Activated T-cell treated with anti-CD3 and anti-CD28 coated beads for 4 hours (primary cell): ENCODE results near the gene PFKL.
"Not testable (repeated sequence)": the region's sequence is repeated elsewhere in the genome, so short reads cannot be mapped to it uniquely, and the experiment has no call there.

ENCODE experiments used
- DNase-seq: peaks from one replicate; pipeline ENCODE4 v3.0.0-alpha.2; 2020

The PFKL gene

GRCh38 chr21:44279354-44280260 lies 20.2 kb upstream of the PFKL start:
- DNase-seq = no peak

- DNase-seq = no peak
Observed at GRCh38 chr21:44281801-44282200, 18.1 kb upstream of the PFKL start.

DNA sequence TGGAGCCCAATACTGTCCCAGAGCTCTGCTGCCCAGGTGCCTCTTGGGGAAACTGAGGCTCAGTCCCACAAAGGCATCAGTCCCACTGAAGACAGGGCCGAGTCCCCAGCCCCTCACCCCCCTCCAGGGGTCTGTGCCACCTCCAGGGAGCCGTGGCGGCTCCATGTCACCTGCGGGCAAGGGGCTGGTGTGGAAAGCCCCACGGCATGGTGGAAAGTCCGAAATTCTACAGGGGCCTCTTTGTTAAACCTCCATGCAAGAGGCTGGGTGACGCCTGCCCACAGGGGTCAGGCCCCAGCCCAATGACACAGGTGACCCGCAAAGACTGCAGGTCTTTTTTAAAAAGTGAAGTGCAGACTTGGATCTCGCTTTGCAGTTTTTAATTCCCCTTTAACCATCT lies 17.5 kb upstream of the PFKL start:
- no peak for DNase-seq

GRCh38 chr21:44283211-44283785 lies 16.6 kb upstream of the PFKL start:
- not testable (repeated sequence) for DNase-seq

GRCh38 chr21:44283948-44284347 lies 15.9 kb upstream of the PFKL start:
- no peak for DNase-seq

GRCh38 chr21:44285138-44285992 lies 14.5 kb upstream of the PFKL start, which contains the start of gene AIRE:
TSS of gene AIRE (plus strand) at chr21:44285876. CDS start at chr21:44286007, 131 bp downstream.
- DNase-seq = no peak

GRCh38 chr21:44286086-44286715 lies 13.7 kb upstream of the PFKL start:
- DNase-seq = no peak

DNA sequence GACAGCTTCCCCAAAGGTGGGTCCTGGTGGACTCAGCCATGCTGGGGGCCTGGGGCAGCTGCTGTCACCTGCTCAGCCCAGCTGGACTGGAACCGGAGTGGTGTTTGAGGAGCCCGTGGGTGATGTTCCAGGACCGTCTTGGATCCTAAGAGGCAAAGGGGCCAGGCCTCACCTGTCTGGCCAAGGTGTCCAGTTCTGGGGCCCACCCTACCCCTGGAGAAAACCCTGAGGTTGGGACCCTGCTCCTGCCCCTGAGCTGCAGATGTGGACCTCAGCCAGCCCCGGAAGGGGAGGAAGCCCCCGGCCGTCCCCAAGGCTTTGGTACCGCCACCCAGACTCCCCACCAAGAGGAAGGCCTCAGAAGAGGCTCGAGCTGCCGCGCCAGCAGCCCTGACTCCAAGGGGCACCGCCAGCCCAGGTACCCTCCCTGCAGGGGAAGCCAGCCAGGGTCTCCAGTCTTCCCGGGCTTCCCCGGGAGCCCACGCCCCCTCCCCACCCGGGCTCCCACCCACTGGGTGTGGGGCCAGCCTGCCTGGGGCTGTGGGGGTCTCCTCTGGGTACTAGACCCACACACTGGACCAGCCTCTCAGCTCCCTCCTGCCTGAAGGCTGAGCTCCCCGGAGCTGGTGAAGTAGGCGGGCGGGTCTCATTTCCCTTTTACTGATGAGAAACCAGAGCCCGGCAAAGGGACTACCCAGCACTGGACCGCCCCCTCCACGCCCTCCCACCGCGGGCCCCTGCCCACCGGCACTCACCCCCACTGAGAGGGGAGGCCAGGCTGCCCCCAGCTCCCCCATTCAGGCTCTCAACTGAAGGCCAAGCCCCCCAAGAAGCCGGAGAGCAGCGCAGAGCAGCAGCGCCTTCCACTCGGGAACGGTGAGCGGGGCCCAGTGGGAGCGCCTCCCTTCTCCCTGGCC lies 12.9 kb upstream of the PFKL start:
- DNase-seq = no peak

DNA sequence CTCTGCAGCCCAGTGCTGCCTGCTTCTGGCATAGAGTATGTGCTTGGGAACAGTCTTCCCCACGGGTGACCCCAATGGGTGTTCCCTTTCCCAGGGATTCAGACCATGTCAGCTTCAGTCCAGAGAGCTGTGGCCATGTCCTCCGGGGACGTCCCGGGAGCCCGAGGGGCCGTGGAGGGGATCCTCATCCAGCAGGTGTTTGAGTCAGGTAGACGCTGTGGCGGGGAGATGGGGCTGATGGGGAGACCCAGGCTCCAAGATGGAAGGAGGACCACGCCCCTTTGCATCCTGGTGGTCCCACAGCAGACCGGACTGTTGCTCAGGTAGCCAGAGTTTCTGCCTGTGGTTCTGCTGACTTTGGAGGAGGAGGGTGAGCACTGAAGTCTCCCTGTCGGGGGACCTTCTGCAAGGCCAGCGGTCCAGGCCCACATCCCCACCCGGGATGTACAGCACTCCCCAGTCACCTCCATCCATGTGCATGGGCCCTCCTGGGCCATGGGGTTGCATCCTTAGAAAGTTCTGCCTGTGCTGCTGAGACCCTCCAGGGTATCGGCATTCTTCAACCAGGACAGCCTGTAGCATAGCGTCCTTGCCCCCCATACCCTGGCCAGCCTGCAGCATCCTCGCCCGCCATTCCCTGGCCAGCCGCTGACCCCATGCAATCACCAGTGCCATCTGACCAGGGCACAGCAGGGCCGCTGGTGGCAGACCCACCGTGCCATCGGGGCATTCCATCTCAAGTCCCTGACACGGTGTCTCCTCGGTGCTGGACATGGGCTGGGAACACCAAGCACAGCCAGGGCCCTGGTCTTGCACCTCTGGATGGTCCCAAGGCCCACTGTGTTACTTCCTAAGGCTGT lies 11.4 kb upstream of the PFKL start:
- DNase-seq = no peak

DNA sequence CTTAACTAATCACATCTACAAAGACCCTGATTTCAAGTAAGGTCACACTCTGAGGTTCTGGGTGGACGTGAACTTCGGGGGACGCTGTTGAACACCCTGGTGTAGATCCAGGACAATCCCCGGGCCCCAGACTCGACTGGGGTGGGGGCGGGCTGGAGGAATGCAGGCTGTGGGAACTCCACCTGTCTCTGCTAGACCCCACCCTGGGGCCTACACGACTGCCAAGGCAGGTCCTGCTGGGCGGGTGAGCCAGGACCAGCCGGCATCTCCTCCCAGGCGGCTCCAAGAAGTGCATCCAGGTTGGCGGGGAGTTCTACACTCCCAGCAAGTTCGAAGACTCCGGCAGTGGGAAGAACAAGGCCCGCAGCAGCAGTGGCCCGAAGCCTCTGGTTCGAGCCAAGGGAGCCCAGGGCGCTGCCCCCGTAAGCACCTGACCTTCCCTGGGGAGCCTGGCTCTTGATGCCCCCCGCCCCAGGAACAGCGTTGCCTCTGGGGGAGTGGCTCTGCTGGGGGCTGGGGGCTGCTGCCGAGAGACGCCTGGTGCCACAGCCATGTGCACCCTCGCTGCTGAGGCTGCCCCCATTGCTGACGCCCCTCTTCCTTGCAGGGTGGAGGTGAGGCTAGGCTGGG lies 10.4 kb upstream of the PFKL start:
- DNase-seq = no peak

DNA sequence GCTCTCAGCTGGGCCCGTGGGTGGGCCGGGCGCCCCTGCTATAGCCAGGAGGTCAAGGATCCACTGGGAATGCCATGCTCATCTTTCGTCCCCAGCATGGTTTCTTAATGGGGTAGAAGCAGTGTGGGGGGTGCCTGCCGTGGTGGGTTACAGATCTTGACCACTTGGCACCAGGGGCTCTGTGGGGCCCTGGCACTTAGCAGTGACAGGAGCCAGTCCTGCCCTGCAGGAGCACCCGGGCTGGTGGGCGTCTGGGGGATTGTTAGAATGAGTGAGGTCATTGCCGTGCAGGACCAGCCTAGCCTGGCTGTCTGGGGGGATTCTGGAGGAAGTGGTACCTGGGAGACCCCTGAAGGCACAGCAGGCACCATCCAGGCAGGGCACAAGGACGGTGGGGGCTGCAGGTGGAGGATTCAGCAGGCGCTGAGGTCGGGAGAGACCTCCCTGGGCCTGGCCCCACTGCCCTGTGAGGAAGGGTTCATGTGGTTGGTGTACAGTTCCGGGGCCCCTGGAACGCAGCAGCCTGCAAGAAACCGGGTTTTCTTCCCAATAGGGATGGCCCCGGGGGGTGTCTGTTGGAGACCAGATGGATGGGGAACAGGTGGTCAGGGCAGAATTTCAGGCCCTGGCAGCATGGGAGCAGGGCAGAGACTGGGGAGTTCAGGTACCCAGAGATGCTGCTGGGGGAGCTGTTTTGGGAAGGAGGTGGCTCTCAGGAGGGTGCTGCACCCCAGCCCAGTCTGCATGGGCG lies 9.4 kb upstream of the PFKL start:
- no peak for DNase-seq

GRCh38 chr21:44291078-44291935 lies 8.5 kb upstream of the PFKL start:
- DNase-seq = no peak

GRCh38 chr21:44291936-44292811 lies 7.7 kb upstream of the PFKL start:
- DNase-seq = no peak

DNA sequence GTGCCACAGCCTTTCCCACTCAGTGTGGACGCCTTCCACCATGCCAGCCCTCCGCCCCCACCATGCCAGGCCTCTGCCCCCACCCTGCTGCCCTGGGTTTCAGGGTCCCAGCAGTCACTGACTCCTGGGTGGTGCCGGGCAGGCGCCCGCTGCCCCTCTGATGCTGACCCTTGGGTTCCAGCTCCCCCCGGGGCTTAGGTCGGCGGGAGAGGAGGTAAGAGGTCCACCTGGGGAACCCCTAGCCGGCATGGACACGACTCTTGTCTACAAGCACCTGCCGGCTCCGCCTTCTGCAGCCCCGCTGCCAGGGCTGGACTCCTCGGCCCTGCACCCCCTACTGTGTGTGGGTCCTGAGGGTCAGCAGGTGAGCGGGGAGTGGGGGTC lies 7.0 kb upstream of the PFKL start:
- DNase-seq = no peak

GRCh38 chr21:44293551-44294231 lies 6.2 kb upstream of the PFKL start:
- DNase-seq = peak; percentile 18

- no peak for DNase-seq
Observed at GRCh38 chr21:44294391-44295162, 5.3 kb upstream of the PFKL start.
